GM12874 (cell line): ENCODE results near the gene PYDC1.

Experiments
- TF ChIP-seq, protein P1 (sequence below): IDR thresholded peaks from 2 replicates; pipeline ENCODE4 v1.5.1; 2011; ENCODE audit warnings: low read depth, mild to moderate bottlenecking, control low read depth, low read length, moderate library complexity; ENCODE audit not compliant: insufficient read depth

PYDC1 gene

DNA sequence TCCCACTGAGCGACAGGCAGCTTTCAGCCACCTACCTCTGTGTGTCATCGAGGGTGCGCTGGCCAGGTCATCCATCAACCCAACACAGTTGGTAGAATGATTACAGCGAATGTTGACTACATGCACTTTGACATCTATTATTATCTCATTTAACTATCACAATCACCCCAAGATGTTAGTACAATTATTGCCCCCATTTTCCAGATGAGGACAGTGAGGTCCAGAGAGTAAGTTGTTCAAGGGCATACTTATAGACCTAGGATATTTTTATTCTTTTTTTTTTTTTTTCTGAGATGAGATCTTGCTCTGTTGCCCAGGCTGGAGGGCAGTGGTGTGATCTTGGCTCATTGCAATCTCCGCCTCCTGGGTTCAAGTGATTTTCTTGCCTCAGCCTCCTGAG, 34.5 kb upstream of the PYDC1 start:
- TF ChIP-seq, protein P1, sequence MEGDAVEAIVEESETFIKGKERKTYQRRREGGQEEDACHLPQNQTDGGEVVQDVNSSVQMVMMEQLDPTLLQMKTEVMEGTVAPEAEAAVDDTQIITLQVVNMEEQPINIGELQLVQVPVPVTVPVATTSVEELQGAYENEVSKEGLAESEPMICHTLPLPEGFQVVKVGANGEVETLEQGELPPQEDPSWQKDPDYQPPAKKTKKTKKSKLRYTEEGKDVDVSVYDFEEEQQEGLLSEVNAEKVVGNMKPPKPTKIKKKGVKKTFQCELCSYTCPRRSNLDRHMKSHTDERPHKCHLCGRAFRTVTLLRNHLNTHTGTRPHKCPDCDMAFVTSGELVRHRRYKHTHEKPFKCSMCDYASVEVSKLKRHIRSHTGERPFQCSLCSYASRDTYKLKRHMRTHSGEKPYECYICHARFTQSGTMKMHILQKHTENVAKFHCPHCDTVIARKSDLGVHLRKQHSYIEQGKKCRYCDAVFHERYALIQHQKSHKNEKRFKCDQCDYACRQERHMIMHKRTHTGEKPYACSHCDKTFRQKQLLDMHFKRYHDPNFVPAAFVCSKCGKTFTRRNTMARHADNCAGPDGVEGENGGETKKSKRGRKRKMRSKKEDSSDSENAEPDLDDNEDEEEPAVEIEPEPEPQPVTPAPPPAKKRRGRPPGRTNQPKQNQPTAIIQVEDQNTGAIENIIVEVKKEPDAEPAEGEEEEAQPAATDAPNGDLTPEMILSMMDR: no peak

DNA sequence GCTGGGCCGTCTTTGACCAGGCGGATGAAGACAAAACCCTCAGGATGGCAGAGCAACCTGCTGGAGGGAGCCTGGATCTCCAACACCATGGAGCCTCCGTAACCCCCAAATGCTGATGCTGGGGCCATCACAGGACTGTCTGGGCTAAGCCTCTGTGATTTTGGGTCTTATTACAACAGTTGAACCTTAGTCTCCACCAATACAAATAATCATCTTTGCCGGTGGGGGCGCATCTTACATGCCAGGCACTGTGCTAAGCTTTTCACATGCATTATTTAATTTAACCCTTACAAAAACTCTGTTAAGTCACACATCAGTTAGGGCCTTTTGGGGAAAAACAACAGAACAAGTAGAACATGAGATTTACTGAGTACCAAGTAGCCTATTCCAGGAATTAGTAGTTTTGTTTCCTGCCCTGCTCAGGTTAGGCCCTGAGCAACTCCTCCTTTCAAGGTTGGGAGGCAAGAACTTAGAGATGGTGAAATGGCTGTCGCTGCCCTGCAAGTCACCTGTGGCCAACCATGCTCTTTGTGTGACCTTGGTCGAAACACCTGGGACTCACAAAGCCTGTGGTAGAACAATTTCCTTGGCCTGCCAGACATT, 33.9 kb upstream of the PYDC1 start:
- TF ChIP-seq, protein P1: no peak

GRCh38 chr16:31248344-31248743, 31.4 kb upstream of the PYDC1 start:
- TF ChIP-seq, protein P1: no peak

- TF ChIP-seq, protein P1: no peak
Measured at GRCh38 chr16:31246296-31246695, 29.4 kb upstream of the PYDC1 start.

DNA sequence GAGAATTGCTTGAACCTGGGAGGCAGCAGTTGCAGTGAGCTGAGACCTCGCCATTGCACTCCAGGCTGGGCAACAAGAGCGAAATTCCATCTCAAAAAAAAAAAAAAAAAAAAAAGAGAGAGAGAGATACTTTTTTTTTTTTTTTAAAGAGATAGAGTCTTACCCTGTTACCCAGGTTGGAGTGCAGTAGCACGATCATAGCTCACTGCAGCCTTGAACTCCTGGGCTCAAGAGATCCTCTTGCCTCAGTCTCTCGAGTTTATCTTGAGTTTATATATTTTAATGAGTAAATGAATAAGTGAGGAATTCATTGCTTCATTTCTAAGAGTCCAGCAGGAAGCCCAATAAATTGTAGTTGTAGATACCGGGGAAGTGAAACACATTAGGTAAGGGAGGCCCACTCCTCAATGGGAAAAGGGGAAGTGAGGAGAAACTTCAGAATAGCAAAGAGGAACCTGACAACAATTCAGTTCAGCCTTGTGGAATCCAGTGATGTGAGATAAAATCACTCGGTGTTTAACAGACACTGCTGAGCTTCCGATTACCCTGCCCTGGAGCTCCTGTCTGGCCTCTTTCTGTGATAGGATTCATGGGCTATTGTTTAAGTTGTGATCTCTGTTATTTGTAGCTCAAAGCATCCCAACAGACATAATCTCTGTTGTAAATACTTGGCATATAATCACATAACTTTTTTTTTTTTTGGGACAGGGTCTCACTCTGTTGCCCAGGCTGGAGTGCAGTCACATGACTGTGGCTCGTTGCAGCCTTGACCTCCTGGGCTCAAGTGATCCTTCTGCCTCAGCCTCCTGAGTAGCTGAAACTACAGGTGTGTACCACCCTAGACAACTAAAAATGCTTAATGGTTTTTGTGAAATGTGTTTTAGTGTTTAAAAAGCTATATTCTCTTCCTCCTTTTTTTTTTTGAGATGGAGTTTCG, 27.1 kb upstream of the PYDC1 start:
- TF ChIP-seq, protein P1: no peak

GRCh38 chr16:31242206-31242605, 25.3 kb upstream of the PYDC1 start:
- TF ChIP-seq, protein P1: no peak

DNA sequence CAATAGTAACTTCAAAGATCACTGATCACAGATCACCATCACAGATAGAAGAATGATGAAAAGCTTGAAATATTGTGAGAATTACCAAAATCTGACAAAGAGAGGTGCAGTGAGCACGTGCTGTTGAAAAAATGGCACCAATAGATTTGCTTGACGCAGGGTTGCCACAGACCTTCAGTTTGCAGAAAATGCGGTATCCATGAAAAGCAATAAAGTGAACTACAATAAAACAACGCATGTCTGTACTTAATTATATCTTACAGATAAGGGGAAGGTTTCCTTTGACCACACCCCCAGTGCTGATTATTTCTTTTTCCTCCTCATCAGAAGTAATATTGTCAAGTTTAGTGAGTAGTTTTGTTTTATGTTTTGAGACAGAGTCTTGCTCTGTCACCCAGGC, 21.1 kb upstream of the PYDC1 start:
- TF ChIP-seq, protein P1: no peak
